Measurements from ENCODE around the gene ZBTB21. TPM values are rescaled to one million over a fixed set of nuclear protein-coding genes. Genes with fewer than 3 reads are reported as not detected.
A peak's percentile ranks its signal among the peaks of the same experiment; 100 is the strongest.

The ZBTB21 gene
- total and polyA plus RNA-seq, 9 donors: 4.1 to 41.4 (median 21.9) TPM

GRCh38 chr21:42032968-42033367, 22.8 kb upstream of the ZBTB21 start:
- intact Hi-C loops (cut with DNase I): no loop called here
- 83 to 94% (median 87%) methylated on average over 3 of the region's 3 CpGs for WGBS, 3 donors

GRCh38 chr21:42032266-42032665, 22.1 kb upstream of the ZBTB21 start:
- no peaks in the 10 kb centered on the region for H3K9me3 ChIP-seq
- DNase-seq: no peak
- TF ChIP-seq POLR2A (IDR thresholded peaks at IDR 0.05): no peak
- no peak for TF ChIP-seq EP300 (IDR thresholded peaks at IDR 0.05)
- no peak for TF ChIP-seq CTCF (IDR thresholded peaks at IDR 0.05)
- H3K4me3 ChIP-seq: no peak overlapping the region
- H3K27me3 ChIP-seq: no peaks in the 10 kb centered on the region
- H3K4me1 ChIP-seq (ENCODE audit: insufficient read depth): peaks cover 4% of the 10 kb centered on the region
- 88 to 92% (median 88%) methylated on average over 2 of the region's 2 CpGs for WGBS, 3 donors
- no peak overlapping the region for H3K27ac ChIP-seq
- intact Hi-C loops (cut with DNase I): no loop called here
- H3K36me3 ChIP-seq: no peaks in the 10 kb centered on the region

More at GRCh38 chr21:42032968-42033367, 22.8 kb upstream of the ZBTB21 start:
- no peak for DNase-seq
- Histone ChIP-seq H3K27ac (no peak overlapping the region), H3K9me3 (no peaks in the 10 kb centered on the region), H3K4me1 (ENCODE audit: insufficient read depth) (no peaks in the 10 kb centered on the region), H3K4me3 (no peak overlapping the region), H3K27me3 (no peaks in the 10 kb centered on the region), H3K36me3 (no peaks in the 10 kb centered on the region)
- TF ChIP-seq POLR2A (IDR thresholded peaks at IDR 0.05) (no peak), EP300 (IDR thresholded peaks at IDR 0.05) (no peak), CTCF (IDR thresholded peaks at IDR 0.05) (no peak)

- DNase-seq: no peak
- peaks cover 4% of the 10 kb centered on the region for H3K4me1 ChIP-seq (ENCODE audit: insufficient read depth)
- TF ChIP-seq CTCF (IDR thresholded peaks at IDR 0.05): no peak
- no peak for TF ChIP-seq EP300 (IDR thresholded peaks at IDR 0.05)
- no peak for TF ChIP-seq POLR2A (IDR thresholded peaks at IDR 0.05)
- intact Hi-C loops (cut with DNase I): loop anchor here in 1 of 4 donors (2.0 kb wide), 1 partner anchor 29 kb away; no protein-coding TSS in a partner anchor
- no peak overlapping the region for H3K4me3 ChIP-seq
- H3K36me3 ChIP-seq: no peaks in the 10 kb centered on the region
- no peaks in the 10 kb centered on the region for H3K9me3 ChIP-seq
- WGBS, 3 donors: 52 to 71% (median 65%) methylated on average over 4 of the region's 4 CpGs
- no peaks in the 10 kb centered on the region for H3K27me3 ChIP-seq
- H3K27ac ChIP-seq: no peak overlapping the region
These were observed 21.7 kb upstream of the ZBTB21 start for GRCh38 chr21:42031816-42032215.

GRCh38 chr21:42031241-42031640, 21.1 kb upstream of the ZBTB21 start:
- Histone ChIP-seq H3K27me3 (no peaks in the 10 kb centered on the region), H3K4me1 (ENCODE audit: insufficient read depth) (peaks cover 4% of the 10 kb centered on the region), H3K27ac (no peak overlapping the region), H3K9me3 (no peaks in the 10 kb centered on the region), H3K36me3 (no peaks in the 10 kb centered on the region), H3K4me3 (no peak overlapping the region)
- no peak for TF ChIP-seq POLR2A (IDR thresholded peaks at IDR 0.05)
- no peak for TF ChIP-seq CTCF (IDR thresholded peaks at IDR 0.05)
- no peak for TF ChIP-seq EP300 (IDR thresholded peaks at IDR 0.05)
- intact Hi-C loops (cut with DNase I): loop anchor here in 1 of 4 donors (2.0 kb wide), 1 partner anchor 28 kb away; no protein-coding TSS in a partner anchor
- peak in 1 of 5 donors; percentile 1 for DNase-seq
- WGBS, 3 donors: 89 to 90% (median 89%) methylated on average over 9 of the region's 9 CpGs
